Kidney (tissue), 14 donors: ENCODE data around the gene GSC2. TPM values are rescaled to one million over a fixed set of nuclear protein-coding genes. Genes with fewer than 3 reads are reported as not detected.

Experiments used
- DNase-seq, 5 donors: peaks; one replicate each; pipeline ENCODE4 v3.0.0-alpha.2; 2013 to 2020
- FAIRE-seq: peaks from 2 replicates; lab custom pipeline; 2012; peaks lifted over from hg19 to GRCh38; lab: Jason Lieb, UNC
- H3K27ac ChIP-seq, 2 donors: one replicate each; pipeline ENCODE4 v1.7.0; 2013; ENCODE audit warnings: low read depth in 2 of 2, low read length in 2 of 2, inconsistent platforms in 1 of 2
- H3K27me3 ChIP-seq: one replicate; pipeline ENCODE4 v1.7.1; 2013; ENCODE audit warnings: low read length, inconsistent platforms; ENCODE audit not compliant: control insufficient read depth, insufficient read depth
- H3K36me3 ChIP-seq, 3 donors: one replicate each; pipeline versions ENCODE4 v1.7.0 to v1.7.1; 2013; ENCODE audit warnings: low read length in 3 of 3, control low read depth in 1 of 3, inconsistent platforms in 1 of 3; ENCODE audit not compliant: insufficient read depth in 3 of 3, control insufficient read depth in 2 of 3
- H3K4me1 ChIP-seq, 3 donors: one replicate each; pipeline versions ENCODE4 v1.7.0 to v1.7.1; 2013; ENCODE audit warnings: low read length in 3 of 3, inconsistent platforms in 1 of 3, low read depth in 1 of 3; ENCODE audit not compliant: control insufficient read depth in 2 of 3, insufficient read depth in 2 of 3
- H3K4me3 ChIP-seq, 3 donors: one replicate each; pipeline versions ENCODE4 v1.7.0 to v1.8.1; 2013; ENCODE audit warnings: low read length in 3 of 3, control low read depth in 1 of 3, inconsistent platforms in 1 of 3
- H3K9ac ChIP-seq, 3 donors: one replicate each; pipeline versions ENCODE4 v1.7.0 to v1.7.1; 2013; ENCODE audit warnings: low read length in 3 of 3, control low read depth in 1 of 3, inconsistent platforms in 1 of 3
- H3K9me3 ChIP-seq, 3 donors: one replicate each; pipeline versions ENCODE4 v1.7.0 to v1.7.1; 2013; ENCODE audit warnings: low read length in 3 of 3, control low read depth in 1 of 3, inconsistent platforms in 1 of 3; ENCODE audit not compliant: control insufficient read depth in 2 of 3, insufficient read depth in 1 of 3
- CTCF ChIP-seq: IDR thresholded peaks from 3 replicates; pipeline ENCODE4 v1.5.1; 2012; ENCODE audit warnings: mild to moderate bottlenecking, moderate library complexity, borderline replicate concordance; ENCODE audit not compliant: insufficient read depth; ENCODE audit errors: extremely low read depth
- intact Hi-C: fragments of 100-400 bp; cut with DNase I; formaldehyde crosslinking; loops from one replicate; pipeline ENCODE4 v1.11.1; 2022
- polyA plus RNA-seq: library from polyadenylated mRNA; stranded (reverse); fragments of 350-450 nt; fragmentation: Illumina TruSeq; extraction: RNeasy Lipid Tissue Mini Kit (QIAGEN cat#74804); gene quantifications from one replicate; pipeline ENCODE4 v1.2.3, GENCODE V29; 2014; ENCODE audit warnings: low read depth, low replicate concordance; ENCODE audit not compliant: insufficient read depth
- total RNA-seq: library from RNA; stranded (reverse); fragmentation: NEBNext Ultra II Directional; extraction: Animal tissue kit (Norgen Biotek cat#: 25700); gene quantifications from one replicate; pipeline ENCODE4 v1.2.1, GENCODE V29; 2021
- donor health status: control.
- donor health status: control.
- donor health status: control.
- donor health status: control.
- donor health status: control.
- donor health status: DM: yes; HTN: yes; CAD: no.
- donor health status: Normal renal cell carcinoma (clear cell type).

The GSC2 gene
- total and polyA plus RNA-seq, 2 donors from 2014 or later = not detected

- Histone ChIP-seq H3K36me3 (no peaks in the 10 kb centered on the region), H3K27ac (no peak overlapping the region)
Observed at GRCh38 chr22:19103880-19104821, 45.9 kb downstream of the GSC2 start.

GRCh38 chr22:19098157-19098556 is 51.9 kb downstream of the GSC2 start:
- H3K36me3 ChIP-seq = no peaks in the 10 kb centered on the region
- peaks cover 0 to 2% (median 0%) of the 10 kb centered on the region in 3 donors for H3K4me1 ChIP-seq
- no peaks in the 10 kb centered on the region for H3K27me3 ChIP-seq
- no peak for TF ChIP-seq CTCF
- no peak overlapping the region for H3K4me3 ChIP-seq
- H3K27ac ChIP-seq = no peak overlapping the region
- FAIRE-seq (no peak), DNase-seq (no peak)
- intact Hi-C loops = no loop called here
- H3K9me3 ChIP-seq = no peaks in the 10 kb centered on the region
- H3K9ac ChIP-seq = no peak overlapping the region

More at GRCh38 chr22:19103880-19104821, 45.9 kb downstream of the GSC2 start:
- no peaks in the 10 kb centered on the region for H3K27me3 ChIP-seq
- DNase-seq = peak in 2 of 5 donors; percentile 26 to 31
- no peak overlapping the region for H3K9ac ChIP-seq
- no peaks in the 10 kb centered on the region for H3K9me3 ChIP-seq
- H3K4me1 ChIP-seq = peaks cover 0 to 3% (median 0%) of the 10 kb centered on the region in 3 donors
- H3K4me3 ChIP-seq = no peak overlapping the region
- intact Hi-C loops = no loop called here
- no peak for TF ChIP-seq CTCF
- no peak for FAIRE-seq

- no peak overlapping the region for H3K4me3 ChIP-seq
- H3K27me3 ChIP-seq = no peaks in the 10 kb centered on the region
- DNase-seq (no peak), FAIRE-seq (no peak)
- no peaks in the 10 kb centered on the region for H3K36me3 ChIP-seq
- no peak for TF ChIP-seq CTCF
- intact Hi-C loops = no loop called here
- H3K27ac ChIP-seq = no peak overlapping the region
- H3K9me3 ChIP-seq = no peaks in the 10 kb centered on the region
- peaks cover 0 to 2% (median 0%) of the 10 kb centered on the region in 3 donors for H3K4me1 ChIP-seq
- H3K9ac ChIP-seq = no peak overlapping the region
Observed at GRCh38 chr22:19097518-19097917, 52.6 kb downstream of the GSC2 start.

Other genes starting within 250 kb of the GSC2 start
- gene DGCR6, start 244.0 kb downstream of the GSC2 start, total RNA-seq = 1.7 TPM
- 3.7 TPM for gene DGCR6, start 244.0 kb downstream of the GSC2 start, polyA plus RNA-seq
- 6.7 TPM for gene PRODH, start 214.0 kb downstream of the GSC2 start, total RNA-seq
- gene PRODH, start 214.0 kb downstream of the GSC2 start, polyA plus RNA-seq = 8.2 TPM
- 67.7 TPM for gene DGCR2, start 27.9 kb downstream of the GSC2 start, total RNA-seq
- 37.5 TPM for gene DGCR2, start 27.9 kb downstream of the GSC2 start, polyA plus RNA-seq
- gene TSSK2, start 19.0 kb downstream of the GSC2 start, total RNA-seq = not detected
- gene TSSK2, start 19.0 kb downstream of the GSC2 start, polyA plus RNA-seq = not detected
- 14.3 TPM for gene ESS2, start 5.6 kb downstream of the GSC2 start, total RNA-seq
- 15.3 TPM for gene ESS2, start 5.6 kb downstream of the GSC2 start, polyA plus RNA-seq
- gene SLC25A1, start 28.4 kb upstream of the GSC2 start, total RNA-seq = 62.6 TPM
- 128 TPM for gene SLC25A1, start 28.4 kb upstream of the GSC2 start, polyA plus RNA-seq
- 6.3 TPM for gene CLTCL1, start 141.4 kb upstream of the GSC2 start, total RNA-seq
- 4.0 TPM for gene CLTCL1, start 141.4 kb upstream of the GSC2 start, polyA plus RNA-seq